Measurements from ENCODE around the gene ARHGEF4.
"Not testable (repeated sequence)": the region's sequence is repeated elsewhere in the genome, so short reads cannot be mapped to it uniquely, and the experiment has no call there.

Gene ARHGEF4

DNA sequence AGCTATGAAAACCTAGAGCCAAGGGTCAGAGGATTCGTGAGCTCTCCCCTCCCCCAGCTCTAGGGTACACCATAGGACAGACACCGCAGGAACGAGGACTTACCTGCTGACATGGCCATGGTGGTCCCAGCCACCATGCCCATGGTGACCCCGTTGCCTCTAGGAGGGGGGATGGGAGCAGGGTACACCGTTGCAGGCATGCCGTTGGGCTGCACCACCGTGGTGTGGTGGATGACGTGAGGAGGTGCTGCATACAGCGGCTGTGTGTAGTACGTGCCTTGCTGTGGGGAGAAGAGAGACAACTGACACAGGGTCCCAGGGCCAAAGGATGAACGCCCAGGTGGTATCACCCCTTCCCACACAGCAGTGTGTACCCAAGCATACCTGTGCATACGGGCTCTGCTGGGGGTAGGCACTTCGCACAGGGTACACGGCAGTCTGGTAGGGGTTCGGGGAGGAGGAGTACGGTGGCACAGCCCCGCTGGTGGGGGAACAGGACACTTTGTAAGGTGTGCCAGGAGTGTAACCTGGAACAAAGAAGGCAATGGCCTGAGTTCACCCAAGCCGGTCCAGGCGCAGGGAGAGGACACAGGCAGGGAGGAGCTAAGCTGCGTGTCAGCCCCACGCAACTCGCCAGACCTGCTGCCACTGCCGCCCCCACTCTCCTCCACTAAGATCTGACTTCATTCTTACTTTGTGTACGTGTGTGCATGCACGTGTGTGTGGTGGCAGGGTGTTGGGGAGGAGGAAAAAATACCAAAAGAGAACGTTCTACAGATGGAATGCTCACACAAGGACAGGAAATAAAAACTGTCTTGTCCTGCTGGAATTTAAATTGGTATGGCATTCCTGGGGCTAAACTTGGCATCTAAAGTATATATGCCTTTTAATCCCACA, 218.7 kb downstream of the ARHGEF4 start:
- DNase-seq: no peak

DNA sequence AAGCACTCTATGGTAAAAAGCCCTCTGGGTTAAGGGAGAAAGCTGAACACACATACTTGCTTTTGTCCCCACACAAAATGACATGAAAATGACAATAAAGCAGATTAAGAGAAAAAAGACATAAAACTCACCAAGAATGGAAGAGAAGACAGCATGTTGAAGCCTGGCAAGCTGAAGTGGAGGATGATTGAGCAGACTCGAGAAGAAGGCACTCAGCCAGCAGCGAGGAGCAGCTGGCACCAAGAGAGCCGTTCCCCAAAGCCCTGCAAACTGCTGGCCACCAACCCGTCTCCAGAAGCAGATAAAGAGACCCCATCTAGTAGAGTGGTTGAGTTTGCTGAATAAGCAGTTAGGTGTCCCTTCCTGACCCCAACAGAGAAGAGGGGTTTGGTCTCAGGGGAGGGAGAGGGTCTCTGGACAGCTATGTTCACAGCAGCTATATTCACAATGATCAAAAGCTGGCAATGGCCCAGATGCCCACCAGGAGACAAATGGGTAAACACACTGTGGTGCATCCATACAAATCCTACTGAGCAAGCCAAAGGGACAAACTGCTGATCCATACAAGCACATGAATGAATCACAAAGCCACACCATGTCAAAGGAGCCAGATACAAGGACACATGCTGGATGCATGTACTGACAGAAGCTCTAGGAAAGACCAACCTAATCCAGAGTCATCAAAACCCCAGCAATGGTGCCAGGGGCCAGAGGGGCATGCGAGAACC, 219.7 kb downstream of the ARHGEF4 start:
- no peak for DNase-seq

DNA sequence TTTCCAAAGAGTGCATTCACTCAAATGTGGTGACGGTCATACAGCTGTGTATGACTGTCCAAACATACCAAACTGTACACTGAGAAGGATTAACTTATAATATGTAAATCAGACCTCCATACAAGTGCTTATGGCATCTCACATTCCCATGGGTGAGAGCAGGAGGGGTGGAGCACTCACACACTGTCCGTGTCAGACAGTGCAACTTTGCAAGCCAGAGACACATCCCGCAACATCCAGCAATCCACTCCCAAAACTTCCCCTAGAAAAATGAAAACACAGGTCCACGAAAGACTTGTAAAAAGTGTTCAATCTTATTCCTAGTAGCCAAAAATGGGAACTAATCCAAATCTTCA, 220.2 kb downstream of the ARHGEF4 start:
- DNase-seq: no peak

DNA sequence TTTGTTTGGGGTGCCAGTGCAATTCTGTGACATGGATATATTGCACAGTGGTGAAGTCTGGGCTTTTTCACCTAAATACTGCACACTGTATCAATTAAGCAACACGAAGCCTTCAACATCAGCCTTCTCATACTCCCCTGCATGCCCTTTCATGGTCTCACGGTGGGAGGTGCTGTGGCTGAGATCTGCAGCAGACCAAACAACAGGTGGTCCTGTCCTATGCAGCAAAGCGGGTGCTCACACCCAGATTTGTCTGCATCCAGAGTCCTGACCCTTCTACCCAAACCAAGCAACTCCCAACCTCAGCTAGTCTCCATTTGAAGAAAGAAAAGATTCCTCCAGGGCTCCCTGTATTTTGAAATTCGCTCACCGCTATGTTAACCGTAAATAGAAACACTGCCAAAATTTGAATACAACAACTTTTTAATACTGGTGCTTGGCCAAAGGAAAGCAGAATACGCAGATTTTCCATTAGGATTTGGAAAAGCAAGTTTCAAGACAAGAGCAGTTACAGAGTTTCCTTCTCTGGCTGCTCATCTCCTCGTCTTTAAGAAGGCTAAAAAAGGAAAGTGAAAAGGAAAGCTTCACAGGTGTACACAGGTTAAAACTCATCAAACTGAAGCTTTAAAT, 221.6 kb downstream of the ARHGEF4 start:
- no peak for DNase-seq

DNA sequence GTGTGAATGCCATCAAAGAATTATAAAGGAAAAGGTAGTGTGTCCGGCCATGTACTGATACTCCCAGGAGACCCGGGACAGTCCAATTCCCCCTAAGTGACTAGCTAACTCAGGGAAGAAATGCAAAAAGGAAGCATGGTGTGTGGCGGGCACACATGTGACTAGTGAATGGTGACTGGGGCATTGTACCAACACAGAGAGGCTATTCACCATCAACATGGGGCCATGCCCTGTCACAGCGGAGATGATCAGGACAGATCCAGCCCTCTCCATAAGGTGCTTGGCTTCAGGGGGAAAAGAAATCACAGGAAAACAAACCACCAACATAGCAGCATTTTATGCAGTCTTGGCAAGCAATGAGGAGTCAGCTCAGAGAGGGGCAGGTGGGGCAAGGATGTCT, 222.2 kb downstream of the ARHGEF4 start:
- DNase-seq: no peak

DNA sequence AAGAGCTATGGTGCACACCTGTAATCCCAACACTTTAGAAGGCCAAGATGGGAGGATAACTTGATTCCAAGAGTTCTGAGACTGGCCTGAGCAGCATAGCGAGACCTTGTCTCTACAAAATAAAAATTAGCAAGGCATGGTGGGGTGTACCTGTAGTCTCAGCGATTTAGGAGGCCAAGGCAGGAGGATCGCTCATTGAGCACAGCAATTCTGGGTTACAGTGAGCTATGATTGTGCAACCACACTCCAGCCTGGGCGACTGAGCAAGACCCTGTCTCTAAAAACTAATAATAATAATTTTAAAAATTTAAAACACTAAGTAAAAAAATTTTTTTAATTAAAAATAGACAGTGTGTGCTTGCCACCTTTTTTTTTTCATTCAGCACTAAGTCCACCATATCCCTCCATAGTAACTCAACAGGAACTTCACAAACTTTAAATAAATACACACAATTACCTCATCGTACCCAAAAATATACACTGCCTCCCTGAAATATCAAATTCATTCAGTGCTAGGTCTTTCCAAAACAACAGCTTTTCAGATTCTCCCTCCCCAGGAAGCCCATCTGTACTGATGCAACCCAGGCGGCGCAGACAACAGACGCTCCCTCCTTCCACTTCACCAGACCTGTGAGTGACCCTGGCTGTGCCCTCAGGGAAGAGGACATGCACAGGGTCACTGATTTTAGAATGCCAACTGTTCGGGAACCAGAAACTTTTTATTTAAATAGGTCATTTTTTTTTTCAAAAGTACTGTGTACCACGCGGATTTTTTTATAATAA, 227.0 kb downstream of the ARHGEF4 start:
- DNase-seq: no peak

DNA sequence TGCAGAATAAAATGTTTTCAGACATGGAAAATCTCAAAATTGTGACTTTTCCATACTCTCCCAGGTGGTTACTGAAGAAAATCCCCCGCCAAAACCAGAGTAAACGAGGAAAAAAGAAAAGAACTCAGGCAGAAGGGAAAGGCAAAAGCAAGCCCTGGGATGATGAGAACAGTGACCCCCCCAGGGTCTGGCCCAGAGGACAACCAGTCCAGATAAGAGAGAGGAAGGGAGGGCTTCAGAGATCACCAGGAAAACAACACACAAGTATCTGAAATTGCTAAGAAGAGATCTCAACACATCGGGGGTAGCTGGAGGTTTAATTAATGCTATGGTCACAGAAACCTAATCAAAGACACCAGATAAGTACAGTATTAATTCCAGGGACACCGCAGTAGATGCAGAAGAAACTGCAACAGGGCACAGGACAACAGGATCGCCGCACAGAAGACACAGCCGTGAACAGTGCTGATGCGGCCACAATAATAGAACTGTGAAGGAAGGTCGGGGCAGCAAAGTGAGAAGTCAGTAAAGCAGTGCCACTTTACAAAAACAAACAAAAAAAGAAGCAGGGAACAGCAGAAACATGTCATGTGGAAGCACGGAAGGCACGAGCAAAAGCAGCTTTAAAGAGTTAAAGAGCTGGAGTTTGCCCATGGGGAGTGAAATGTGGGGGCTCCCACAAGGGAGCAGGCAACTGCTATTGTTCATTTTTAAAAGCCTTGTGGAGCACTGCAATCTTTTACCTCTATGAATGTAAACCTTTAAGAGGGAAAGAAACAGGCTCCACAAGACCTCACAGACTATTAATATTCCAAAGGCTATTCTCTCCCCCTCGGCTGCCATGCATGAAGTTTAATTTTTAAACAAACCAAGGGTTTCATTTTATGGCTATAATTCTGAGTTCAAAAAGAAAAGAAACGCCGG, 228.1 kb downstream of the ARHGEF4 start:
- no peak for DNase-seq

DNA sequence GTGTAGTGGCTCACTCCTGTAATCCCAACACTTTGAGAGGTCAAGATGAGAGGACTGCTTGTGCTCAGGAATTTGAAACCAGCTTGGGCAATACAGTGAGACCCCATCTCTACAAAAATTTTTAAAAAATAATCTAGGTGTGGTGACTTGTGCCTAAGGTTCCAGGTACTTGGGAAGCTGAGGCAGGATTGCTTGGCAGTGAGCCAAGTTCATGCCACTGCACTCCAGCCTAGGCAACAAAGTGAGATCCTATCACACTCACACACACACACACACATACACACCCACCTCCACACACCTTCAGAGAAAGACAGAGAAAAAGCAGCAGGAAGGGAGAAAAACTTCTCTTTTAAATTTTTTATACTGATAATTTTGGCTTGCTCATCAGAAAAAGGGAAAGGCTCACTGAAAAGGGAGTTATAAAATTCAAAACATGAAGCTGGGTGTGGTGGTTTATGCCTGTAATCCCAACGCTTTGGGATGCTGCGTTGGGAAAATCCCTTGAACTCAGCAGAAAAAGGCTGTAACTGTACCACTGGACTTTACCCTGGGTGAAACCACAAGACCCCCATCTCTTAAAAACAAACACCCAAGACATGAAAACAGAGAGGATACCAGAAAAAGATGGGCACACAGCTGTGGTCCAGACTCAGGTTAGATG, 230.9 kb downstream of the ARHGEF4 start:
- DNase-seq: no peak

DNA sequence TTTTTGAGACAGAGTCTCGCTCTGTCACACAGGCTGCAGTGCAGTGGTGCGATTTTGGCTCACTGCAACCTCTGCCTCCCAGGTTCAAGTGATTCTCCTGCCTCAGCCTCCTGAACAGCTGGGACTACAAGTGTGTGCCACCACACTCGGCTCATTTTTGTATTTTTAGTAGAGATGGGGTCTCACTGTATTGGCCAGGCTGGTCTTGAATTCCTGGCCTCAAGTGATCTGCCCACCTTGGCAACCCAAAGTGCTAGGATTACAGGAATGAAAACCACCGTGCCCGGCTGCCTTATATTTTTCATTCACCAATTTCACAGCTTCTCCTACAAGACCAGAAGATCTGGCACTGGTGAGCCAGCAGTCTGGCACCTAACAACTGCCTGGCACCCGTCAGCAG, 231.5 kb downstream of the ARHGEF4 start:
- not testable (repeated sequence) for DNase-seq

DNA sequence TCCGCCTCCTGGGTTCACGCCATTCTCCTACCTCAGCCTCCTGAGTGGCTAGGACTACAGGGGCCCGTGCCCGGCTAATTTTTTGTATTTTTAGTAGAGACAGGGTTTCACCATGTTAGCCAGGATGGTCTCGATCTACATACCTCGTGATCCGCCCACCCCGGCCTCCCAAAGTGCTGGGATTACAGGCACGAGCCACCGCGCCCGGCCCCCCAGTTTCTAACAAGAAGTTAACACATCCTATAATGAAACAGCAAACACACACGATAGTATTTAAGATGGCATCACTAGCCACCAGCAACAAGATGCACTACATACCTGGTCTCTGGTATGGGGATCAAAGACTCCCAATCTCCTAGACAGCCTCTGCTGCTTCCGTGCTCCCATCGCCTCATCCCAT, 238.9 kb downstream of the ARHGEF4 start:
- DNase-seq: not testable (repeated sequence)

DNA sequence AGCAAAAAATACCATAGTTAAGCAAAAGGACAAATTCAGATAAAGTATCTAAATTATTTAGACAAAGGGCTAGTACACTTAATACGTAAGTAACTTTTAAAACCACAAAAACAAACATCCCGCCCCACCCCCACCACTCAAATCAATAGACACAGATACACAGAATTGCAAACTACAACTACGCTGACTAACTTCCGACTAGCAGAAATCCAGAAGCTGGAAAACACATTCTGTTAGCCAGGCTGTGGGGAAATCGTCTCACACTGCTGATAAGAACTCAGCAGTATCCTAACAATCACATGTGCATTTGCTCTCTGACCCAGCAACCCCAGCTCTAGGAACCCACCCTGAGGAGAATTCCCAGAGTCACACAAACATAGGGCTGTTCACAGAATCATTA, 240.0 kb downstream of the ARHGEF4 start:
- DNase-seq: no peak

DNA sequence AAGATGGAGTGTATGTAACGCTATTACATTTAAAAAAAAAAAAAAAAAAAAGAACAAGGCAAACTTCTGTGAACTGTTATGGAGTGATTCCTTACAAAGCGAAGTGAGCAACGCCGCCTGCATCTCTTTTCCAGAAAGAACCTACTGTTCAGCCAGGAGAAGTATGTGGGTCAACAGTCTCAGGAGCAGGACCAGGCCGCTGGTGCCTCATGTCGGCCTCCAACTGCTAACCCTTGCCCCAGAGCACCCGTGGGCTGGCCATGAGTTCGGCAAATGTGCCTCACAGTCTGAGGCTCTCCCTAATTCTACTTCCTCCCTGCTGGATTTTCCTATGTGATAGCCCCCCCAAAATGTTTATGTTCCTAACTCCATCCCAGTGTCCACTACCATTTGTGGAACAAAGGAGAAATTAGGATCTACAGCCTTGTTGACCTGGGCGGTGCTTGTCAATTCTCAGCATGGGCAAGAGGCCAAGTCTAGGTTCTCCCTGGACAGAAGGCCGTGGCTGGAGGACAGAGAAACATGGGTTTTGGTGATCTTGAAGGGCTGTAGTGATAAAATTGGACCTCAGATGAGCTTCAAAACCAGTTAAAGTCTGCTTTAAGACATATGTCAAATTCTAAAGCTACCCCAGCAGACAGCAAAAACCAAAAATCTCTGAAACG, 240.6 kb downstream of the ARHGEF4 start:
- no peak for DNase-seq

DNA sequence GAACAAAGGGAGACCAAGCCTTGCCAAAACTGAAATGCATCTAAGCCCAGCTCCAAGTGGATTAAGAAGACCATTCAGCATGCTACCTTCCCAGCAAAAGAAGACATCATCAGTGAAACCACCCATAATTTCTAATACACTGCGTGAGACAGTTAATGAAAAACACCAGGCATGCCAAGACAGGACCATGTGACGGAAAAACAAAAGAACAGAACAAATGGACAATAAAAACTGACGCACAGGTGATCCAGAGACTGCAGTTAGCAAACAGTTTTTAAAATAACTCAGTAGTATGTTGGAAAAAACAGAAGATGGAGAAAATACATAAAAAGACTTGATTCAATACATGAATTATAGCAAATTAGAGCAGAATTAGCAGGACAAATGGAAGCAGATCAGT, 241.3 kb downstream of the ARHGEF4 start:
- DNase-seq: no peak

DNA sequence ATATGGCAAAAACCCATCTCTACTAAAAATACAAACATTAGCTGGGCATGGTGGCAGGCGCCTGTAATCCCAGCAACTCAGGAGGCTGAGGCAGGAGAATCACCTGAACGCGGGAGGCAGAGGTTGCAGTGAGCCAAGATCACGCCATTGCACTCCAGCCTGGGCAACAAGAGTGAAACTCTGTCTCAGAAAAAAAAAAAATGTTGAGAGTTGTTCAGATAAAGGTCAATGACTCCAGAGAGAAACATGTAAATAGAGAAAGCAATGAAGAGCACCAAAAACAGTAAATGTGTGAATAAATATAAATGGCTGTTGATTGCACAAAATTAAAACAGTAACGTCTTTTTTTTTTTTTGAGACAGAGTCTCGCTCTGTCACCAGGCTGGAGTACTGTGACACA, 243.2 kb downstream of the ARHGEF4 start:
- DNase-seq: not testable (repeated sequence)

DNA sequence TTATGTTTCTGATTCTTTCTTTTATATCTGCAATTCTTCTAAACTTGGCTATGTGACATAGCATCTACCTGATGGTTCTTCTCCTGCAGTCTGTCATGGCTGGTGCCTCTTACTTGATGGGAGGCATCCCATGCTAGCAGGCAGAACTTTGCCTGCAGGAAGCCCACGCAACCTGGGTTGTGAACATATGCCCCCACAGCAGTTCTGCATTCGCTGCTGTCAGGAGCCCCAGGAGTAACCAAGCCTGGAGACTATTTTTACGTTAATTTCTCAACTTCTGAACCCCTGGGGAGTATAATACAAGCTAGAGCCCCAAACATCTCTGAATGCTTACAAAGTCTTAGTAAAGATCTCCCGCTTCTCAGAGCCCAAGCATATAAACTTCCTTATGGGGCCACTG, 244.5 kb downstream of the ARHGEF4 start:
- DNase-seq: no peak

DNA sequence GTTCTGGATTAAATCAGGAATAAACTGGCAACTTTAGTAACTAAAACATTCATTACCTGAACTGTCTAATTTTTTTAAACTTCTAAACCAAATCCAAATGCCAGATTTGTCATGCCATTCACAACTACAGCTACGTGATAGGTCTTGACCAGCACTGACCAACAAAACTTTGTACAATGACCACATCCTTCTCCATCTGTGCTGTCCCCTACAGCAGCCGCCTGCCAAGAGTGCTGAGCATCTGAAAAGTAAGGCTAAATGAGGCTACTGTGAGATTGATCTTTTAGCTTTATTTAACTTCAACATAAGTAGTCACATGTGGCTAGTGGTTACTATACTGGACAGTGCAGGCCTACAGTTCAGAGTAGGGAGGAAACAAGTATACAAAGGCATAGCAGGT, 248.9 kb downstream of the ARHGEF4 start:
- no peak for DNase-seq

DNA sequence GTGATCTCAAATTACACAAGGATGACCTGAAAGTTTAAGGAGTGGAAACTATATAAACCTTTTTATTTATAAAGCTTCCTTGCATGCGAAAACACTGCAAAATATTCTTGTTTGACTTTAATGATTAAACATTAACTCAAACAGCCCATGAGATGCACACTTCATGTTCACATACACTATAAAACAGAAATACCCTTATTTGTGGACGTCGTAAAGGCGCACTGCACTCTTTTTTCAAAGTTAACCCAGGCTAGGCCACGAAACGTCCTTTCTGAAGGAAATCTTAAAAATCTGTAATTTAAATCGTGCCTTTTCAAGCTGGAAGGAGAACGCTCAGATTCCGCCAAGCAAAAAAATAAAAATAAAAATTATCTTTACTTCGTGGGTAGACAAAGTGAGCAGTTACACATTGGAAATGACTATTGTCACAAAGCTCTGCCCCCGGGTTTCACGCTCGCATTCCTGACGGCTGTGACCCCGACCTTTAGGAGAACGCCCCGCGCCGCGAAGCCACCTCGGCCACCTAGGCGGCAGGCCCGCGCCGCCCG, 255.8 kb downstream of the ARHGEF4 start:
- DNase-seq: peak; percentile 16

DNA sequence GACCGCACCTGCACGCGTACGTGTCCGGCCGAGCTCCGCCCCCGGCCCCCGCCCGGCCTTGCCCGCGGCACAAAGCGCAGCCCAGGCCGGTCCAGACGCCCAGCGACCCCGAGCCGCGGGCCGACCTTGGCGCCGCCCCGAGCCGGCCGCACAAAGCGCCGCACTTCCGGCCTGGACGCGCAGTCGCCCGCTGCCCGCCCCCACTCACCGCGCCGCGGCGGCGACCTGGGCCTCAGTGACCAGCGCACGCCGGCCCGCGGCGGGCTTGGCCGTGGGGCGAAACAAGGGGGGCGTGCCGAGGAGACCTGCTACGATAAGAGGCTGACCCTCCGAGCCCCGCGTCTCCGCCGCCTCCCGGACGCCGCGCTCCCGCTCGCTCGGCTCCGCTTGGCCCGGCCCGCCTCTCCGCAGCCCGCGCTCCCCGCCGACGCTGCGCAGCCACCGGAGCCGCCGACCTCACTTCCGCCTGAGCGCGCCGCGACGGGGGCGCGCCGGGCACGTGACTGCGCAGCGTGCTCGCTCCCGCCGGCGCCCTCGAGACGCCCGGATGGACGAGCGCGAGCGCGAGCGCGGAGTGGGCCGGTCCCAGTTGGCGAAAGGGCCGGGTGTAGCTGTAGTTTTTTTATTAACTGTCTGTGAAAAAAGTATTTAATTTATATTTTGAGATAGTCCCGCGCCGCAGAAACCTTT, 256.4 kb downstream of the ARHGEF4 start, which contains the start of gene FAM168B:
Gene FAM168B, minus strand, starts transcription at position 455 of the 690 bp plus-strand sequence. CDS start 10,814 bp downstream, outside the sequence.
- peak; percentile 88 for DNase-seq

DNA sequence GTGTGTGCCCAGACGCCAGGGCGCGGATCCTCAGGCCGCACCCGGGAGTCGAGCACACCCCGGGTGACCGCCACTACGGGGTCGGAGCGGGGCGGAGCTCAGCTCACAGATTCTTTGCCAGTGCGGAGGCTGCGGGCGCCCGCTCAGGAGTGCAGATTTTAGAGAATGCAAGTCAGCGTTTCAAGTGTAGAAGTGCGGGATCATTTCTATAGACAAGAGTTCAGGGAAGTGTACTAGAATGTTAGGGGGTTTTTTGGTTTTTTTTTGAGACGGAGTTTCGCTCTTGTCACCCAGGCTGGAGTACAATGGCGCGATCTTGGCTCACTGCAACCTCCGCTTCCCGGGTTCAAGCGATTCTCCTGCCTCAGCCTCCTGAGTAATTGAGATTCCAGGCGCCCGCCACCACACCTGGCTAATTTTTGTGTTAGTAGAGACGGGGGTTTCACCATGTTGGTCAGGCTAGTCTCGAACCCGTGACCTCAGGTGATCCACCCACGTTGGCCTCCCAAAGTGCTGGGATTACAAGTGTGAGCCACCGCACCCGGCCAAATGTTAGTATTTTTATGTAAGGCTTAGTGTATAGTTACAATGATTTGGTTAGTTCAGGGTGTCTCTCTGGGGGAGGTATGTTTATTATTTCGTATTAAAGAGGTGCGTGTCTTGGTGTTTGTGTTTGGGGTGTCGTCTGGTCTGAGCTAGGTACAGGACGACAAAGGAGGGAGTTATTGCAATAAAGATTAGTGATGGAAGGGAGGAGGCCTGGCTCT, 257.2 kb downstream of the ARHGEF4 start:
- no peak for DNase-seq

All from hematopoietic multipotent progenitor cell treated with erythropoietin and hydrocortisone succinate and interleukin-3 and kit ligand, for 8 days (in vitro differentiated cells).